GM12873 (cell line): ENCODE measurements around the gene JAKMIP1.

Experiments
- CTCF ChIP-seq: IDR thresholded peaks from 2 replicates; pipeline ENCODE4 v1.5.1; 2012; ENCODE audit warnings: low read depth, mild to moderate bottlenecking, moderate library complexity, low read length, control low read depth; ENCODE audit not compliant: insufficient read depth; ENCODE audit errors: missing control alignments

Gene JAKMIP1

GRCh38 chr4:6079965-6080364, 120.4 kb downstream of the JAKMIP1 start:
- no peak for TF ChIP-seq CTCF

GRCh38 chr4:6078560-6078959, 121.8 kb downstream of the JAKMIP1 start:
- no peak for TF ChIP-seq CTCF

- TF ChIP-seq CTCF: peak; percentile 44
These were observed 124.0 kb downstream of the JAKMIP1 start for GRCh38 chr4:6076391-6076790.

GRCh38 chr4:6074758-6075157, 125.6 kb downstream of the JAKMIP1 start:
- no peak for TF ChIP-seq CTCF

- no peak for TF ChIP-seq CTCF
These were observed 128.2 kb downstream of the JAKMIP1 start for GRCh38 chr4:6071959-6072720.

GRCh38 chr4:6071191-6071958, 129.0 kb downstream of the JAKMIP1 start:
- no peak for TF ChIP-seq CTCF
